Measurements from ENCODE around the gene THOP1.

DNA sequence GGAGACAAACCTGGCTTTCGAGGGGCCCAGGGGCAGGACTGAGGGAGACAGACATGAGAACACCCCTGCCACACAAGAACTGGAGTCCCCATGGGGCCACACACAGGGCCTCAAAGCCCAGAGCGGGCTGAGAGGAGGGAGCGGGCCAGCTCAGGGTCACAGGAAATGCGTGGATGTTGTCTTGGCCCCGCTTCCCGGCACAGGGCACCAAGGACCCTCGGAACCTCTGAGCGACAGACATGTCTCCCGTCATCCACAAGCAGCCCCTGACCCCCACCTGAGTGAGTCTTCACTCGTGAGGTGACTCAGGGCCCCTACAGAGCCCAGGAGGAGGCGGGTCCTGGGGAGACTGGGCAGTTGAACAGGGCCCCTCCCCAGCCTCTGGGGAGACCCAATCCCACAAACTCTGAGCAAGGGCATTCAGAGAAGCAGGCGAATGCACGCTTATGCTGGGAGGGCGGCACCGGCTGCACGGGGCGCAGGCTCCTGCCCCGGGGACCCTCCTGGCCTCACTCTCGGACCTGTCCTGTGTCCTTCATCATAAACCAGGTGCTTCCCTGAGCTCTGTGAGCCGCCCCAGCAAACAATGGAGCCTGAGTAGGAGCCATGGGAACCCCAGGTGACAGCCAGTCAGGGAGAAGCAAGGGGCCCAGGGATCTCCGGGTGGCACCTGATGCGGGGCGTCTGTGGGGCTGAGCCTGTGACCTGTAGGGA, 22.4 kb upstream of the THOP1 start:
- TF ChIP-seq, protein P1, sequence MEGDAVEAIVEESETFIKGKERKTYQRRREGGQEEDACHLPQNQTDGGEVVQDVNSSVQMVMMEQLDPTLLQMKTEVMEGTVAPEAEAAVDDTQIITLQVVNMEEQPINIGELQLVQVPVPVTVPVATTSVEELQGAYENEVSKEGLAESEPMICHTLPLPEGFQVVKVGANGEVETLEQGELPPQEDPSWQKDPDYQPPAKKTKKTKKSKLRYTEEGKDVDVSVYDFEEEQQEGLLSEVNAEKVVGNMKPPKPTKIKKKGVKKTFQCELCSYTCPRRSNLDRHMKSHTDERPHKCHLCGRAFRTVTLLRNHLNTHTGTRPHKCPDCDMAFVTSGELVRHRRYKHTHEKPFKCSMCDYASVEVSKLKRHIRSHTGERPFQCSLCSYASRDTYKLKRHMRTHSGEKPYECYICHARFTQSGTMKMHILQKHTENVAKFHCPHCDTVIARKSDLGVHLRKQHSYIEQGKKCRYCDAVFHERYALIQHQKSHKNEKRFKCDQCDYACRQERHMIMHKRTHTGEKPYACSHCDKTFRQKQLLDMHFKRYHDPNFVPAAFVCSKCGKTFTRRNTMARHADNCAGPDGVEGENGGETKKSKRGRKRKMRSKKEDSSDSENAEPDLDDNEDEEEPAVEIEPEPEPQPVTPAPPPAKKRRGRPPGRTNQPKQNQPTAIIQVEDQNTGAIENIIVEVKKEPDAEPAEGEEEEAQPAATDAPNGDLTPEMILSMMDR (IDR thresholded peaks at IDR 0.05) = no peak
- no peak for TF ChIP-seq POLR2A (IDR thresholded peaks at IDR 0.05)
